Measurements from ENCODE around the gene ZNF836.

- TF ChIP-seq CTCF (IDR thresholded peaks at IDR 0.05): no peak
- no peak for TF ChIP-seq POLR2AphosphoS5 (IDR thresholded peaks at IDR 0.05)
Measured at GRCh38 chr19:52115526-52116053, 55.8 kb downstream of the ZNF836 start.
